Stimulated activated CD8-positive, alpha-beta memory T cell treated with anti-CD3 and anti-CD28 coated beads, Interleukin-7, amount 100 ng/mL, for 1 hour (primary cell): Measurements from ENCODE around the gene PLCL2.
"Not testable (repeated sequence)": the region's sequence is repeated elsewhere in the genome, so short reads cannot be mapped to it uniquely, and the experiment has no call there.

Experiments
- DNase-seq, 2 donors: peaks; one replicate each; pipeline ENCODE4 v3.0.0-alpha.2; 2020; ENCODE audit warnings: low read depth in 2 of 2

Gene PLCL2

GRCh38 chr3:16917256-16917935, 32.6 kb downstream of the PLCL2 start:
- no peak for DNase-seq

DNA sequence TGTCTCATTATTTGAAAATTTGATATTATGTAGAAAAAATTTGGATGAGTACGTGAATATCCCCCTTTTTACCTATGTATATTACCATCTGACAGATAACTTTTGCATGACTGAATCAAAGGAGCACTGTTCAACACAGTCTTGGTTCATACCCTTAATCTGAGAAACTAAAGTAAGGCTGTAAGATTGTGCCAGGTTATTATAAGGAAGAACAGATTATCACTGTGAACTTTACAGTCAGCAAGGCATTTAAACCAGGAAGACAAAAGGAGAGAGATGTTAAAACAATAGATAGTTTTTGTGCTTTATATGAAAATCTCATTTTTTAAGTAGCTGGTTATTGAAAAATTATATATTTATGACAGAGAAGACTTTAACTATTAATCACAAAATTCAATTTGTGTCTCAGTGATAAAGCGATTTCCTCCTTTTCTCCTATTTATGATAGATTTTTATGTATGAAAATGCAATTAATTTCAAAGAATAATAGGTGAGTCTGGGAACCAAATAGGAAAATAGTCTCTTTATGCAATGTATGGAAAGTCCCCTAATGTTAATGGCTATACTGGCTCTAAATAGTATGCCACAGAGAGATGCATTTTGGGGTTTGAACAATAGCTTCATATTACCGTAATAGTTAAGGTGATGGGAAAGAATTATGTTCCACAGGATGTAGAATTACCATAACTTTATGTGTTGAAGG, 33.4 kb downstream of the PLCL2 start:
- DNase-seq = no peak

DNA sequence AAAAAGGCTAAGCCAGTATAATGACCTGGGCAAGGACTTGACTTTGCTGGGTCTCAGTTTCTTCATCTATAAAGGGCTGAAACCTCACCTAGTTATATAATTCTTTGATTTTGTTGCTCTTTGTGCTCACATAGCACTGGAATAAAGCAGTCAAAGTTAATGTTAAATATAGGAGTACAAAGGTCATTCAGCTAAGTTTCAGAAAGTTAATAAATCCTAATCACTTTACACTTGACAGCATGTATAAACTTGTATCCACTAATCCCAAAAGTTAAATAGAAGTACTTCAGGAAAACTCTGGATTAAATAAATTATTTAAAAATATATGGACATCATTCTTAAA, 33.9 kb downstream of the PLCL2 start:
- no peak for DNase-seq

- no peak for DNase-seq
These were observed 38.4 kb downstream of the PLCL2 start for GRCh38 chr3:16923112-16923511.

GRCh38 chr3:16927485-16927884, 42.7 kb downstream of the PLCL2 start:
- DNase-seq = no peak

GRCh38 chr3:16928386-16929132, 43.8 kb downstream of the PLCL2 start:
- DNase-seq = no peak

DNA sequence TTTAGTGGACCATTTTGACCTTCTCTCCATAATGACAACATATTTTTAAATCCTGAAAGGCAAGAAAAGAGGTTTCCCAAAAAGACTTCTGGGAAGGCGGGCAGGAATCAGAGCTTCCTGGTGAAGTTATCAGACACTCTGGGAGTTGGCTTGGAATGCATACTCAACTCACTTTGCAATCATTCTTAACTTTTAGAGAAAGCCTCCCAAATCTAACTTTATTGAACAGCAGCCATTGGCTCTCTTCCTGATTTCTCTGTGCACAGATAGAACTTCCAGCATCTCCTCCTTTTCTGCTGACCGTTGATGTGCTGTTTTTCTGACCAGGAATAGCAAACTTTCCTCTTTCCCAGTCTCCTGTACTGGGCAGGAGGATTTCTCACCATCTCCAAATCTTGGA, 44.6 kb downstream of the PLCL2 start:
- no peak for DNase-seq

DNA sequence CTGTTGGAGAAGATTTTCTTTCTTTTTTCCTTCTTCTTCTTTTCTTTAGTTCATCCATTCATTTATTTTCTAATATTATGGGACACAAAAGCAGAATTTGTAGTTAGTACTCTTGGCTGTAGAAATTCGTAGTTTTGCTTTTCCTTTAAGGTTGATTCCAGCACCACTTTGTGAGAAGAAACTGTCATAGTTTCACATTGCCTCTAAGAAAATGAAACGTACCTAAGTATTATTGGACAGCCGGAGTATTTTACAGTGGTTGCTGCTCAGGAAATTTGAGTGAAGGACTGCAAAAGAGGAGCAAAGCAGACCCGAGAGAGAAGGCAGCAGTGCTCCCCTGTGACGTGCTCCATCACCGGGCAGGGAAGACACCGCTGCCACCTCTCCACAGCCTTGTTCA, 48.1 kb downstream of the PLCL2 start:
- DNase-seq = no peak

DNA sequence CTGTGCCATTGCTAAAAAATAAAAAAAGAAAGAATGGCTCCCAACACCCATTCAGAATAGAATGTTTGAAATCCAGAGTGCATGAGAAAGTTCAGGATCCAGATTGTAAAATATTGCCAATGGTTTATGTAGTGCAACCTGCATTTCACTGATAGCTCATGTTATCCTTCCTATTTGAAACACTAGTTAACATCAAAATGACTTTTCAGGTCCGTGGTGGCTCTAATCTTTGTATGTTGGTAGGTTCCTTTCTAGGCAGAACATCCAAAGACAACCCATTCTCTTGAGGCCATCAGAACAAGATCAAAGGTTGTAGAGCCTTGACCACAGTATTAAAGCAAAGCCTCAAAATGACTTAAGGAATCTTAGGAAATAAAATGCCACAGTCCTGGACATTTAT, 51.0 kb downstream of the PLCL2 start:
- DNase-seq = no peak

DNA sequence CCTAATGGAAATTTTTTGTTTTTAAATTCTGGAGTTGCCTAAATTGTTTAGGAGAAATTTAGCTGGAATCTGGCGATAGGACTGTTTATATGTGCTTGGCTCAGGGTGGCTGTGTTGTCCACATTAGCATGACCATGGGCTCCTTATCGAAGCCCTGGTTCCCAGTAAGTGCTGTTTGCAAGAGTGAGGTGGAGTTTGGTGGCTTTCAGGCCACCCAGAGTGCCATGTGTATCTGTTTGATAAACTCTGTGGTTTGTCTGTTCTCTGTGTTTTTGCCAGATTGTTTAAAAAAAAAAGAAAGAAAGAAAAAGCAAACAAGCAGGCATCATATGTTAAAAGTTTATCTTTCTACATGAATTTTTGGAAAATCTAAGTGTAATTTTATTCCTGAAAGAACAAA, 51.5 kb downstream of the PLCL2 start:
- no peak for DNase-seq

GRCh38 chr3:16936676-16937230, 52.0 kb downstream of the PLCL2 start:
- DNase-seq = no peak

DNA sequence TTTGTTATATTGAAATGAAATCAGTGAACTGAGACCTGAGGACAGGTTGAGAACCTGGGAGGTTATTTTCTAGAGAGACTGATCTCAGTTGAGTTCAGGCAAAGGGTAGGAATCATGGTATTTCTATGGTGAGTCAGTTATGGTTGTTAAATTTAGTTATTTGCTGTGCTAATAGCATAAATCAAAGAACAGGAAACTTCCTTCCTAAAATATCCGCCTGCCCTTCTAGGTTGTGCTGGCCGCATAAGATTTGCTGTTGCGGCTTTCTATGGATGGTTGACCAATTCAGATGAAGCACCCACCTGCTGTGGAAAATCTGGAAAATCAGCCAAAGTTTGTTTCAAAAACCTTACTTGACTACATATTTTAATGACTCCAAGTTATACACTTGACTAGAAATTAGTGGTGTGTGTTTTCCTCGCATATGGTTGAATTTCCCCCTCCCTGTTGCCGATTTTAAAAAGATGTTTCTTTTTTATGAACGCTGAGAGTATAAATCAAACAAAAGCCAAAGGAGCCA, 52.6 kb downstream of the PLCL2 start:
- DNase-seq = no peak

- DNase-seq = no peak
These were observed 56.3 kb downstream of the PLCL2 start for GRCh38 chr3:16940769-16941700.

GRCh38 chr3:16942955-16943354, 58.2 kb downstream of the PLCL2 start:
- DNase-seq = no peak

DNA sequence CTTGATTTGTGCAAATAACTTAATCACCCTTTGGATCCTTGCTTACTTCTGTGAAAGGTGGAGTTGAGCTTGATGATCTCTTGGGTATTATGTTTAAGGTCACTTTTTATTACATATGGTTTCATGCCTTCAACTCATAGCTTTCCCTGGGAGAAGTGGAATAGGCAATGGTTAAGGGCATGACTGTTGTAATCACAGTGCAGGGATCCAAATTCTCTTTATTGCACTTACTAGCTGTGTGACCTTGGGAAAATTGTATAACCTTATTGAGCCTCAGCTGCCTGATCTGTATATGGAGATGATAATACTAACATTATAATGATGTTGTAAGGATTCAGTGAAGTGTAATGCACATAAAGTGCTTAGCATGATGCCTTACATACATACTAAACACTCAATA, 59.1 kb downstream of the PLCL2 start:
- no peak for DNase-seq

DNA sequence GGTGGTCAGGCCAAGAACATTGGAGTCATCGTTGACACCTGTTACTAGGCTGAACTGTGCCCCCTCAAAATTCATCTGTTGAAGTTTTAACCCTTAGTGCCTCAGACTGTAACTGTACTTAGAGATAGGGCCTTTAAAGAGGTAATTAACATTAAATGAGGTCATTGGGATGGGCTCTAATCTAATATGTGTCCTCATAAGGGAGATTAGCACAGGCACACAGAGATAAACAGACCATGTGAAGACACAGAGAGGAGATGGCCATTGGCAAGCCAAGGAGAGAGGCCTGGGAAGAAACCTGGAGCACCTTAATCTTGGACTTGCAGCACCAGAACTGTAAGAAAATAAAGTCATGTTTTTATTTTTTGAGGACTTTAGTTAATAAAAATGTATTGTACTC, 59.6 kb downstream of the PLCL2 start:
- no peak for DNase-seq

- no peak for DNase-seq
These were observed 60.6 kb downstream of the PLCL2 start for GRCh38 chr3:16945330-16945729.

DNA sequence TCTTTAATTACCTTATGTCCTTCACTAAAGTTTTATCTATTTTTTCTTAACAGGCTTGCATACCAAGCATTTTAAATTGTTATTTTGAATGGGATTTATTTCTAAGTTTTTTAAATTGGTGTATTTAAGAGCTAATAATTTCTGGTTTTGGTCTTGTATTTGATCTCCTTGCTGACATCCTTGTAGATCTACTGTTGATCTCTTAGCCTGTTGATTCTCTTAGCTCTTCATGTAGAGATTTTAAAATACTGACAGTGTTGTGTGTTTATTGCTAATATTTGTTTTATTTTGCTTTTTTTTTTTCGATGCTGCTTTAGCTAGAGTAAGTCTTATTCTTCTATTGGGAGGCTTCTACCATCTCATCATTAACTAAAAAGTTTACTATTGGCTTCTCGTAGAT, 65.5 kb downstream of the PLCL2 start:
- DNase-seq = no peak

DNA sequence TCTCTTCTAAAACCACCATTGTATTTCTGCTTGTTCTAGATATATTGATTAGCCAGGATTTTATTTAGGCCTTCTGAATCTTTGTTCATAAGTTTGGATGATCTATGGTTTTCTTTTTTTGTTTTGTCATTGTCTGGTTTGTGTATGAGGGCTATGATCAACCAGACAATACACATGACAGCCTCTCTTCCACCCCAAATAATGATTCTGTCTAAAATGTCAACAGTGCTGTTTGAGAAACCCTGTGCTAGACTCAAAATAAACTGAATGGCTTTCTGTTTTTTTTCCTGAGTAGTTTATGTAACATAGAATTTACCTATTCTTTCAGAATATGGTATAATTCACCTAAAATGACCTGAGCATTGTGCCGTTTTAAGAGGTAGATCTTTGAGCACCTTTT, 66.1 kb downstream of the PLCL2 start:
- no peak for DNase-seq

DNA sequence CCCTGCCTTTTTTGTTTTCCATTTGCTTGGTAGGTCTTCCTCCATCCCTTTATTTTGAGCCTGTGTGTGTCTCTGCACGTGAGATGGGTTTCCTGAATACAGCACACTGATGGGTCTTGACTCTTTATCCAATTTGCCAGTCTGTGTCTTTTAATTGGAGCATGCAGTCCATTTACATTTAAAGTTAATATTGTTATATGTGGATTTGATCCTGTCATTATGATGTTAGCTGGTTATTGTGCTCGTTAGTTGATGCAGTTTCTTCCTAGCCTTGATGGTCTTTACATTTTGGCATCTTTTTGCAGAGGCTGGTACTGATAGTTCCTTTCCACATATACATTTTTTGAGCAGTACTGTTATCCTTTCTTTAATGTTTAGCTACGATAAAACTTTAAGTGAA, 73.1 kb downstream of the PLCL2 start:
- not testable (repeated sequence) for DNase-seq

GRCh38 chr3:16960125-16960524, 75.4 kb downstream of the PLCL2 start:
- no peak for DNase-seq
